ENCODE measurements around the gene RPS6KA2. TPM values are rescaled to one million over a fixed set of nuclear protein-coding genes. Genes with fewer than 3 reads are reported as not detected.

Gene RPS6KA2
- total RNA-seq, 1 experiment from 2014 or later, result 12.3 TPM

- H3K4me3 Mint-ChIP-seq, result no peak overlapping the region
- no CpG with 5 or more reads among the region's 34 CpGs for WGBS (ENCODE audit: extremely low coverage, insufficient read length, low lambda C conversion rate)
- no peaks in the 10 kb centered on the region for H3K36me3 Mint-ChIP-seq (ENCODE audit: insufficient read depth in 1 of 3, low read depth in 3 of 3)
These were observed 29.4 kb upstream of the RPS6KA2 start for GRCh38 chr6:166656230-166657151.

More at GRCh38 chr6:166656230-166657151, 29.4 kb upstream of the RPS6KA2 start:
- Histone ChIP-seq H2BK12ac (ENCODE audit: insufficient read length, low read depth, low read length) (no peak overlapping the region), H3K27ac (ENCODE audit: insufficient read length, low read depth, low read length) (no peak overlapping the region), H3K79me2 (ENCODE audit: insufficient read depth, low read length) (no peaks in the 10 kb centered on the region), H2BK15ac (ENCODE audit: low read depth, low read length) (no peak overlapping the region), H2AK5ac (ENCODE audit: insufficient read length, low read length) (no peak overlapping the region), H3T11ph (ENCODE audit: low read length) (no peak overlapping the region), H3K56ac (ENCODE audit: insufficient read length, low read depth, low read length) (no peak overlapping the region), H4K91ac (ENCODE audit: insufficient read length, low read depth, low read length) (no peak overlapping the region), H2AFZ (ENCODE audit: low read length) (no peak overlapping the region), H4K5ac (ENCODE audit: insufficient read length, low read depth, low read length) (no peak overlapping the region), H2BK120ac (ENCODE audit: low read depth, low read length, poor library complexity, severe bottlenecking) (no peak overlapping the region), H3K9ac (ENCODE audit: extremely low read depth, insufficient read length, low read length) (no peak overlapping the region), H3K4me1 (ENCODE audit: insufficient read depth, low read length) (peaks cover 4% of the 10 kb centered on the region; the same call in 1 of the 2 replicates), H3K4ac (ENCODE audit: low read depth, low read length) (no peak overlapping the region), H3K27me3 (ENCODE audit: insufficient read depth, low read length) (peaks cover 3% of the 10 kb centered on the region; the same call in 1 of the 2 replicates), H2BK20ac (ENCODE audit: low read depth, low read length, poor library complexity, severe bottlenecking) (no peak overlapping the region), H3K14ac (ENCODE audit: insufficient read depth, low read length) (no peak overlapping the region; the same call in 1 of the 2 replicates), H3K9me3 (ENCODE audit: control insufficient read depth, low read depth, low read length) (no peaks in the 10 kb centered on the region), H3K18ac (ENCODE audit: insufficient read length, low read depth, low read length) (no peak overlapping the region), H3K79me1 (ENCODE audit: insufficient read depth, low read depth, low read length, poor library complexity, severe bottlenecking) (no peaks in the 10 kb centered on the region), H3K4me2 (ENCODE audit: insufficient read depth, insufficient read length, low read length) (peak overlapping the region; percentile 74), H4K8ac (replicated peaks; ENCODE audit: insufficient read length, low read depth, low read length) (no peak overlapping the region), H2BK5ac (ENCODE audit: insufficient read length, low read length) (no peak overlapping the region), H3K23me2 (ENCODE audit: insufficient read length, low read depth, low read length, poor library complexity, severe bottlenecking) (no peaks in the 10 kb centered on the region), H3K23ac (ENCODE audit: insufficient read length, low read depth, low read length) (no peak overlapping the region), H4K20me1 (ENCODE audit: control insufficient read depth, insufficient read depth, insufficient read length) (no peaks in the 10 kb centered on the region)
- H3K27me3 Mint-ChIP-seq (ENCODE audit: low read depth), result peaks cover 8% of the 10 kb centered on the region
- TF ChIP-seq, protein P1, sequence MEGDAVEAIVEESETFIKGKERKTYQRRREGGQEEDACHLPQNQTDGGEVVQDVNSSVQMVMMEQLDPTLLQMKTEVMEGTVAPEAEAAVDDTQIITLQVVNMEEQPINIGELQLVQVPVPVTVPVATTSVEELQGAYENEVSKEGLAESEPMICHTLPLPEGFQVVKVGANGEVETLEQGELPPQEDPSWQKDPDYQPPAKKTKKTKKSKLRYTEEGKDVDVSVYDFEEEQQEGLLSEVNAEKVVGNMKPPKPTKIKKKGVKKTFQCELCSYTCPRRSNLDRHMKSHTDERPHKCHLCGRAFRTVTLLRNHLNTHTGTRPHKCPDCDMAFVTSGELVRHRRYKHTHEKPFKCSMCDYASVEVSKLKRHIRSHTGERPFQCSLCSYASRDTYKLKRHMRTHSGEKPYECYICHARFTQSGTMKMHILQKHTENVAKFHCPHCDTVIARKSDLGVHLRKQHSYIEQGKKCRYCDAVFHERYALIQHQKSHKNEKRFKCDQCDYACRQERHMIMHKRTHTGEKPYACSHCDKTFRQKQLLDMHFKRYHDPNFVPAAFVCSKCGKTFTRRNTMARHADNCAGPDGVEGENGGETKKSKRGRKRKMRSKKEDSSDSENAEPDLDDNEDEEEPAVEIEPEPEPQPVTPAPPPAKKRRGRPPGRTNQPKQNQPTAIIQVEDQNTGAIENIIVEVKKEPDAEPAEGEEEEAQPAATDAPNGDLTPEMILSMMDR (conservative IDR thresholded peaks at IDR 0.05), result no peak
- DNase-seq, result no peak
- H3K9me3 Mint-ChIP-seq, result no peaks in the 10 kb centered on the region
- H3K4me1 Mint-ChIP-seq, result peaks cover 0 to 13% of the 10 kb centered on the region in 2 experiments; a peak in 3 of 4 replicates
- no peak overlapping the region for H3K27ac Mint-ChIP-seq
